SU-DHL-6 (cell line): ENCODE measurements around the gene IRX3.

Source experiments
- EZH2phosphoT487 ChIP-seq: fragments of 200-600 bp; sonication (generic), shearing (Covaris generic); conservative IDR thresholded peaks from 2 replicates; pipeline ENCODE4 v1.6.1; 2018; ENCODE audit warnings: mild to moderate bottlenecking, antibody characterized with exemption, low read length, moderate library complexity, mixed read lengths
- TF ChIP-seq, protein P1 (sequence below): fragments of 200-600 bp; sonication (generic); IDR thresholded peaks from one replicate; pipeline ENCODE4 v1.5.1; 2017; ENCODE audit warnings: antibody characterized with exemption, mild to moderate bottlenecking, low read length, moderate library complexity; ENCODE audit not compliant: insufficient read depth, poor library complexity, severe bottlenecking

DNA sequence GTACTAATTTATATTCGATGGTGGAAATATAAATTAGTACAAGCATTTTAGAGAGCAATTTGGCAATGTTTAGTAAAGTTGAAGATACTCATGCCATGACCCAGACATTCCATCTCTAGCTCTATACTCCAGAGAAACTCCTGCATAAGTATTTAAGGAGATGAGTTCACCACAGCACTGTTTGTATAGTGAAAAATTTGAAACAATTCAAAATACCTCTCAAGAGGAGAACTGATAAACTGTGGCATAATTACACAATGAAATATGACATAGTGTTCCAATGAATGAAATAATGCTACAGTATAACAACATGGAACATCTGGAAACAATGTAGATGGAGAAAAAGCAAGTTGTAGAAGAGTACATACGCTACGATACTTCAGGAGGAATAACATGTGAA, 48.6 kb upstream of the IRX3 start:
- TF ChIP-seq, protein P1, sequence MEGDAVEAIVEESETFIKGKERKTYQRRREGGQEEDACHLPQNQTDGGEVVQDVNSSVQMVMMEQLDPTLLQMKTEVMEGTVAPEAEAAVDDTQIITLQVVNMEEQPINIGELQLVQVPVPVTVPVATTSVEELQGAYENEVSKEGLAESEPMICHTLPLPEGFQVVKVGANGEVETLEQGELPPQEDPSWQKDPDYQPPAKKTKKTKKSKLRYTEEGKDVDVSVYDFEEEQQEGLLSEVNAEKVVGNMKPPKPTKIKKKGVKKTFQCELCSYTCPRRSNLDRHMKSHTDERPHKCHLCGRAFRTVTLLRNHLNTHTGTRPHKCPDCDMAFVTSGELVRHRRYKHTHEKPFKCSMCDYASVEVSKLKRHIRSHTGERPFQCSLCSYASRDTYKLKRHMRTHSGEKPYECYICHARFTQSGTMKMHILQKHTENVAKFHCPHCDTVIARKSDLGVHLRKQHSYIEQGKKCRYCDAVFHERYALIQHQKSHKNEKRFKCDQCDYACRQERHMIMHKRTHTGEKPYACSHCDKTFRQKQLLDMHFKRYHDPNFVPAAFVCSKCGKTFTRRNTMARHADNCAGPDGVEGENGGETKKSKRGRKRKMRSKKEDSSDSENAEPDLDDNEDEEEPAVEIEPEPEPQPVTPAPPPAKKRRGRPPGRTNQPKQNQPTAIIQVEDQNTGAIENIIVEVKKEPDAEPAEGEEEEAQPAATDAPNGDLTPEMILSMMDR = no peak
- no peak for TF ChIP-seq EZH2phosphoT487
